ENCODE measurements around the gene CYBB.

Gene CYBB

GRCh38 chrX:37776987-37777325, 2.9 kb upstream of the CYBB start:
- TF ChIP-seq CTCF (IDR thresholded peaks at IDR 0.05), result no peak
- H3K4me3 Mint-ChIP-seq, result no peak overlapping the region
- no peak for DNase-seq
- H3K27me3 Mint-ChIP-seq (ENCODE audit: low read depth, poor library complexity), result no peaks in the 10 kb centered on the region
- H3K27ac Mint-ChIP-seq, result no peak overlapping the region
- no peaks in the 10 kb centered on the region for H3K9me3 Mint-ChIP-seq
- H3K36me3 Mint-ChIP-seq (ENCODE audit: low read depth), result no peaks in the 10 kb centered on the region
- H3K4me1 Mint-ChIP-seq, result no peaks in the 10 kb centered on the region

- no peaks in the 10 kb centered on the region for H3K27me3 Mint-ChIP-seq (ENCODE audit: low read depth, poor library complexity)
These were observed 1.2 kb downstream of the CYBB start for GRCh38 chrX:37781081-37781480.

GRCh38 chrX:37781814-37782213, 2.0 kb downstream of the CYBB start:
- Mint-ChIP-seq H3K9me3 (no peaks in the 10 kb centered on the region), H3K27me3 (ENCODE audit: low read depth, poor library complexity) (peaks cover 3% of the 10 kb centered on the region), H3K4me1 (no peaks in the 10 kb centered on the region), H3K27ac (no peak overlapping the region), H3K36me3 (ENCODE audit: low read depth) (no peaks in the 10 kb centered on the region), H3K4me3 (no peak overlapping the region)
- DNase-seq, result no peak
- TF ChIP-seq CTCF (IDR thresholded peaks at IDR 0.05), result no peak

More at GRCh38 chrX:37781081-37781480, 1.2 kb downstream of the CYBB start:
- TF ChIP-seq CTCF (IDR thresholded peaks at IDR 0.05), result no peak
- no peaks in the 10 kb centered on the region for H3K9me3 Mint-ChIP-seq
- no peaks in the 10 kb centered on the region for H3K4me1 Mint-ChIP-seq
- no peak for DNase-seq
- no peak overlapping the region for H3K27ac Mint-ChIP-seq
- H3K36me3 Mint-ChIP-seq (ENCODE audit: low read depth), result no peaks in the 10 kb centered on the region
- no peak overlapping the region for H3K4me3 Mint-ChIP-seq

- no peak for TF ChIP-seq CTCF (IDR thresholded peaks at IDR 0.05)
- Mint-ChIP-seq H3K27ac (no peak overlapping the region), H3K4me1 (no peaks in the 10 kb centered on the region), H3K36me3 (ENCODE audit: low read depth) (no peaks in the 10 kb centered on the region), H3K27me3 (ENCODE audit: low read depth, poor library complexity) (peaks cover 3% of the 10 kb centered on the region), H3K9me3 (no peaks in the 10 kb centered on the region), H3K4me3 (no peak overlapping the region)
- no peak for DNase-seq
These were observed 2.5 kb downstream of the CYBB start for GRCh38 chrX:37782359-37782758.

- H3K9me3 Mint-ChIP-seq, result no peaks in the 10 kb centered on the region
- no peak for DNase-seq
- TF ChIP-seq CTCF (IDR thresholded peaks at IDR 0.05), result no peak
- H3K36me3 Mint-ChIP-seq (ENCODE audit: low read depth), result no peaks in the 10 kb centered on the region
- H3K4me1 Mint-ChIP-seq, result no peaks in the 10 kb centered on the region
- no peak overlapping the region for H3K4me3 Mint-ChIP-seq
- H3K27ac Mint-ChIP-seq, result no peak overlapping the region
- peaks cover 3% of the 10 kb centered on the region for H3K27me3 Mint-ChIP-seq (ENCODE audit: low read depth, poor library complexity)
These were observed 3.4 kb downstream of the CYBB start for GRCh38 chrX:37783305-37783704.

DNA sequence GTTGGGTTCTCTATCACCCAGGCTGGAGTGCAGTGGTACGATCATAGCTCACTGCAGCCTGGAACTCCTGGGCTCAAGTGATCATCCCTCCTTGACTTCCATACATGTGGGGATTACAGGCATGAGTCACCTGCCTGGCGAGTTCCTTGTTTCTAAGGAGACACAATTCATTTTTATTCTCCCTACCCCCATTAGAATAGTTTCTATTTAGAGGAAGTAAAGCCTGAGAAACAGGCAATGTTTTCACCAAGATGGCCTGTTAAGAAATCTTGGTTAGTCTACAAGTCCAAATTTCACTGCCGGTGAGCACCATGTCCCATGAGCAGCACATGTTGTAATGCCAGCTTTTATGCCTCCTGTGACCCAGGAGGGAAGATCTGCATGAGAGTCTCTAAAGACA, 5.7 kb downstream of the CYBB start:
- DNase-seq, result no peak
- no peaks in the 10 kb centered on the region for H3K36me3 Mint-ChIP-seq (ENCODE audit: low read depth)
- H3K4me3 Mint-ChIP-seq, result no peak overlapping the region
- H3K9me3 Mint-ChIP-seq, result peaks cover 6% of the 10 kb centered on the region
- no peaks in the 10 kb centered on the region for H3K4me1 Mint-ChIP-seq
- TF ChIP-seq CTCF (IDR thresholded peaks at IDR 0.05), result no peak
- peaks cover 7% of the 10 kb centered on the region for H3K27me3 Mint-ChIP-seq (ENCODE audit: low read depth, poor library complexity)
- H3K27ac Mint-ChIP-seq, result no peak overlapping the region
